HuH-7 (cell line): ENCODE results near the gene TMEM225B.
A peak's percentile ranks its signal among the peaks of the same experiment; 100 is the strongest.
"Not testable (repeated sequence)": the region's sequence is repeated elsewhere in the genome, so short reads cannot be mapped to it uniquely, and the experiment has no call there.

Experiments
- DNase-seq: peaks from one replicate; pipeline ENCODE4 v3.0.0; 2011; ENCODE audit warnings: low spot score

Gene TMEM225B

GRCh38 chr7:99623702-99624447 is 25.8 kb downstream of the TMEM225B start:
- no peak for DNase-seq

GRCh38 chr7:99624484-99624883 is 26.4 kb downstream of the TMEM225B start:
- no peak for DNase-seq

- DNase-seq: no peak
Measured at GRCh38 chr7:99625321-99625720, 27.3 kb downstream of the TMEM225B start.

GRCh38 chr7:99625961-99626360 is 27.9 kb downstream of the TMEM225B start:
- no peak for DNase-seq

- no peak for DNase-seq
Measured at GRCh38 chr7:99626661-99627060, 28.6 kb downstream of the TMEM225B start.

- no peak for DNase-seq
Measured at GRCh38 chr7:99627513-99627912, 29.4 kb downstream of the TMEM225B start.

- no peak for DNase-seq
Measured at GRCh38 chr7:99628471-99629465, 30.7 kb downstream of the TMEM225B start.

- DNase-seq: no peak
Measured at GRCh38 chr7:99629643-99630042, 31.6 kb downstream of the TMEM225B start.

- peak; percentile 73 for DNase-seq
Measured at GRCh38 chr7:99631295-99632109, 33.4 kb downstream of the TMEM225B start.

- DNase-seq: not testable (repeated sequence)
Measured at GRCh38 chr7:99637414-99637813, 39.3 kb downstream of the TMEM225B start.

GRCh38 chr7:99638731-99639130 is 40.7 kb downstream of the TMEM225B start:
- DNase-seq: no peak

GRCh38 chr7:99639267-99639666 is 41.2 kb downstream of the TMEM225B start:
- no peak for DNase-seq

GRCh38 chr7:99642027-99642426 is 44.0 kb downstream of the TMEM225B start:
- DNase-seq: no peak

- no peak for DNase-seq
Measured at GRCh38 chr7:99643464-99643863, 45.4 kb downstream of the TMEM225B start.

- DNase-seq: no peak
Measured at GRCh38 chr7:99644431-99644830, 46.4 kb downstream of the TMEM225B start.

GRCh38 chr7:99645590-99645989 is 47.5 kb downstream of the TMEM225B start:
- DNase-seq: no peak

GRCh38 chr7:99648843-99649242 is 50.8 kb downstream of the TMEM225B start:
- no peak for DNase-seq

GRCh38 chr7:99651290-99651689 is 53.2 kb downstream of the TMEM225B start:
- DNase-seq: no peak

- no peak for DNase-seq
Measured at GRCh38 chr7:99652671-99653070, 54.6 kb downstream of the TMEM225B start.

GRCh38 chr7:99653269-99653668 is 55.2 kb downstream of the TMEM225B start:
- DNase-seq: not testable (repeated sequence)

- no peak for DNase-seq
Measured at GRCh38 chr7:99653754-99654153, 55.7 kb downstream of the TMEM225B start.

GRCh38 chr7:99654626-99655025 is 56.6 kb downstream of the TMEM225B start:
- DNase-seq: not testable (repeated sequence)
